ENCODE data around the gene RMND5A.

DNA sequence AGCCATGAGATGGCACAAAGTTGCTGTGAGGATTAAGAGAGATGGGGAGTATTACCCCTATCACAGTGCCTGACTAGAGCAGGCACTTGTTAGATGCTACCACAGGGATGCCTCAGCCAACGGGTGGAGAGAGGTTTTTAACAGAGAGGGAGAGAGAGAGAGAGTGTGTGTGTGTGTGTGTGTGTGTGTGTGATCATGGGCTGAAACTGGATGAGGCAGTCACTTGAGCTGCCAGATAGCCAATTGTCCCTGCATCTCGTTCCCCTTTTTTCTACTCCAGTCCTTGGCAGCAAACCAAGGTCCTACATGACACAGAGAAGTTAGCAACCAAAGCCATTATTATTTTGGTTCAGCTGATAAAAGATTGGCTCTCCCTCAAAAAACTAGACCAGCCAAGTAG is 67.6 kb downstream of the RMND5A start:
- TF ChIP-seq YY1 (IDR thresholded peaks at IDR 0.05; ENCODE audit: insufficient read depth, insufficient read length) (no peak), SUZ12 (IDR thresholded peaks at IDR 0.05; ENCODE audit: extremely low read depth, insufficient read depth, insufficient read length) (no peak)
